Measurements from ENCODE around the gene C4orf51. TPM values are rescaled to one million over a fixed set of nuclear protein-coding genes. Genes with fewer than 3 reads are reported as not detected.

Gene C4orf51
- total RNA-seq, 1 experiment from 2014 or later = not detected

GRCh38 chr4:145722561-145722960, 42.6 kb downstream of the C4orf51 start:
- Histone ChIP-seq H3K9me3 (ENCODE audit: low read depth, low read length, poor library complexity, severe bottlenecking) (no peaks in the 10 kb centered on the region), H3K27me3 (replicated peaks; ENCODE audit: insufficient read depth, low read depth, low read length, poor library complexity) (no peaks in the 10 kb centered on the region), H3K4me1 (ENCODE audit: insufficient read depth, low read length, poor library complexity, severe bottlenecking) (no peaks in the 10 kb centered on the region), H3K4me3 (ENCODE audit: low read depth, low read length, poor library complexity, severe bottlenecking) (no peak overlapping the region), H3K27ac (ENCODE audit: low read depth, low read length, poor library complexity, severe bottlenecking) (no peak overlapping the region), H3K36me3 (ENCODE audit: insufficient read depth, low read length, poor library complexity, severe bottlenecking) (no peaks in the 10 kb centered on the region)
- CTCF ChIA-PET = no interaction called here
- DNase-seq (ENCODE audit: low spot score) = peak; percentile 12
- no peak for TF ChIP-seq CTCF (conservative IDR thresholded peaks at IDR 0.05; ENCODE audit: low read depth, low read length)
- intact Hi-C loops (cut with micrococcal nuclease; ENCODE audit: unreplicated experiment) = no loop called here
- POLR2A ChIA-PET (ENCODE audit: low non-redundant PET) = no interaction called here
- no TSS peak for BruUV-seq (replicated peaks)

- CTCF ChIA-PET = no interaction called here
- no TSS peak for BruUV-seq (replicated peaks)
- no peak overlapping the region for H3K27ac ChIP-seq (ENCODE audit: low read depth, low read length, poor library complexity, severe bottlenecking)
- H3K9me3 ChIP-seq (ENCODE audit: low read depth, low read length, poor library complexity, severe bottlenecking) = no peaks in the 10 kb centered on the region
- no peaks in the 10 kb centered on the region for H3K36me3 ChIP-seq (ENCODE audit: insufficient read depth, low read length, poor library complexity, severe bottlenecking)
- no peak for DNase-seq (ENCODE audit: low spot score)
- no peaks in the 10 kb centered on the region for H3K27me3 ChIP-seq (replicated peaks; ENCODE audit: insufficient read depth, low read depth, low read length, poor library complexity)
- no peaks in the 10 kb centered on the region for H3K4me1 ChIP-seq (ENCODE audit: insufficient read depth, low read length, poor library complexity, severe bottlenecking)
- intact Hi-C loops (cut with micrococcal nuclease; ENCODE audit: unreplicated experiment) = no loop called here
- TF ChIP-seq EZH2 (IDR thresholded peaks at IDR 0.05; ENCODE audit: borderline replicate concordance, low read depth, low read length, poor library complexity, severe bottlenecking) (no peak), CTCF (conservative IDR thresholded peaks at IDR 0.05; ENCODE audit: low read depth, low read length) (no peak)
- POLR2A ChIA-PET (ENCODE audit: low non-redundant PET) = no interaction called here
- H3K4me3 ChIP-seq (ENCODE audit: low read depth, low read length, poor library complexity, severe bottlenecking) = no peak overlapping the region
These were observed 43.4 kb downstream of the C4orf51 start for GRCh38 chr4:145723336-145723735.

GRCh38 chr4:145730026-145730425, 50.1 kb downstream of the C4orf51 start:
- no peaks in the 10 kb centered on the region for H3K36me3 ChIP-seq (ENCODE audit: insufficient read depth, low read length, poor library complexity, severe bottlenecking)
- H3K27me3 ChIP-seq (replicated peaks; ENCODE audit: insufficient read depth, low read depth, low read length, poor library complexity) = no peaks in the 10 kb centered on the region
- no peak for DNase-seq (ENCODE audit: low spot score)
- no peaks in the 10 kb centered on the region for H3K9me3 ChIP-seq (ENCODE audit: low read depth, low read length, poor library complexity, severe bottlenecking)
- ChIA-PET CTCF (no interaction called here), POLR2A (ENCODE audit: low non-redundant PET) (no interaction called here)
- peaks cover 8% of the 10 kb centered on the region for H3K4me1 ChIP-seq (ENCODE audit: insufficient read depth, low read length, poor library complexity, severe bottlenecking)
- intact Hi-C loops (cut with micrococcal nuclease; ENCODE audit: unreplicated experiment) = loop anchor here (5.0 kb wide), 1 partner anchor 207 kb away; the partner anchor contains the start of gene ZNF827
- no peak for TF ChIP-seq CTCF (conservative IDR thresholded peaks at IDR 0.05; ENCODE audit: low read depth, low read length)
- BruUV-seq (replicated peaks) = no TSS peak
- no peak overlapping the region for H3K27ac ChIP-seq (ENCODE audit: low read depth, low read length, poor library complexity, severe bottlenecking)
- no peak overlapping the region for H3K4me3 ChIP-seq (ENCODE audit: low read depth, low read length, poor library complexity, severe bottlenecking)
